CD8-positive, alpha-beta memory T cell (primary cell): Measurements from ENCODE around the gene CTNNA2. TPM values are rescaled to one million over a fixed set of nuclear protein-coding genes. Genes with fewer than 3 reads are reported as not detected.

Experiments used
- CTCF ChIA-PET: fragments of 350-600 bp; sonication (Branson Sonifier 250); formaldehyde crosslinking; loops from one replicate; lab custom pipeline; 2021; ENCODE audit warnings: antibody characterized with exemption; lab: Charles Lee
- POLR2A ChIA-PET: fragments of 350-600 bp; sonication (Branson Sonifier 250); formaldehyde crosslinking; loops from one replicate; lab custom pipeline; 2021; ENCODE audit warnings: antibody characterized with exemption; lab: Charles Lee
- DNase-seq, 5 donors: peaks; one replicate each; pipeline versions ENCODE4 v3.0.0 to v3.0.0-alpha.2; 2020 to 2022; ENCODE audit warnings: mixed read lengths in 1 of 5
- H3K27ac ChIP-seq: one replicate; pipeline ENCODE4 v1.7.0; 2013; ENCODE audit warnings: low read depth, mild to moderate bottlenecking, low read length, moderate library complexity
- H3K27me3 ChIP-seq: 2 replicates; pipeline ENCODE4 v1.7.0; 2013; ENCODE audit warnings: low read length, mild to moderate bottlenecking; ENCODE audit not compliant: insufficient read depth, poor library complexity, severe bottlenecking
- H3K36me3 ChIP-seq: 2 replicates; pipeline ENCODE4 v1.7.0; 2013; ENCODE audit warnings: mild to moderate bottlenecking, low read length, moderate library complexity; ENCODE audit not compliant: insufficient read depth
- H3K4me1 ChIP-seq: 2 replicates; pipeline ENCODE4 v1.7.0; 2013; ENCODE audit warnings: mild to moderate bottlenecking, low read length, moderate library complexity; ENCODE audit not compliant: insufficient read depth
- H3K4me3 ChIP-seq: 2 replicates; pipeline ENCODE4 v1.7.0; 2013; ENCODE audit warnings: mild to moderate bottlenecking, low read length
- H3K9me3 ChIP-seq: 2 replicates; pipeline ENCODE4 v1.7.0; 2013; ENCODE audit warnings: mild to moderate bottlenecking, low read length
- H3K27ac Mint-ChIP-seq, 8 donors: one replicate each; pipeline ENCODE4 v1.8.0; 2020 to 2021; ENCODE audit warnings: mixed read lengths in 8 of 8, mild to moderate bottlenecking in 6 of 8, inconsistent platforms in 3 of 8, moderate library complexity in 3 of 8
- H3K27me3 Mint-ChIP-seq, 2 donors: one replicate each; pipeline ENCODE4 v1.8.0; 2020 to 2021; ENCODE audit warnings: mixed read lengths in 2 of 2, mild to moderate bottlenecking in 1 of 2, moderate library complexity in 1 of 2
- H3K36me3 Mint-ChIP-seq, 3 donors: one replicate each; pipeline ENCODE4 v1.8.0; 2020 to 2021; ENCODE audit warnings: mixed read lengths in 3 of 3, inconsistent platforms in 1 of 3, mild to moderate bottlenecking in 1 of 3
- H3K4me1 Mint-ChIP-seq, 3 donors: one replicate each; pipeline ENCODE4 v1.8.0; 2020 to 2021; ENCODE audit warnings: mixed read lengths in 3 of 3, inconsistent platforms in 1 of 3, mild to moderate bottlenecking in 1 of 3
- H3K4me3 Mint-ChIP-seq, 7 donors: one replicate each; pipeline ENCODE4 v1.8.0; 2020 to 2021; ENCODE audit warnings: mixed read lengths in 7 of 7, mild to moderate bottlenecking in 6 of 7, moderate library complexity in 4 of 7, inconsistent platforms in 2 of 7
- H3K9me3 Mint-ChIP-seq, 5 donors: one replicate each; pipeline ENCODE4 v1.8.0; 2020 to 2022; ENCODE audit warnings: mixed read lengths in 5 of 5, mild to moderate bottlenecking in 3 of 5, moderate library complexity in 2 of 5, inconsistent platforms in 1 of 5
- polyA plus RNA-seq: library from polyadenylated mRNA; unstranded; fragments of 300-500 nt; fragmentation: Illumina TruSeq; gene quantifications from one replicate; pipeline ENCODE4 v1.2.3, GENCODE V29; 2021
- total RNA-seq, 2 experiments: library from RNA; stranded (reverse); gene quantifications; one replicate each; pipeline ENCODE4 v1.2.3, GENCODE V29; 2021

The CTNNA2 gene
- total and polyA plus RNA-seq, 3 experiments from 2014 or later, result not detected

DNA sequence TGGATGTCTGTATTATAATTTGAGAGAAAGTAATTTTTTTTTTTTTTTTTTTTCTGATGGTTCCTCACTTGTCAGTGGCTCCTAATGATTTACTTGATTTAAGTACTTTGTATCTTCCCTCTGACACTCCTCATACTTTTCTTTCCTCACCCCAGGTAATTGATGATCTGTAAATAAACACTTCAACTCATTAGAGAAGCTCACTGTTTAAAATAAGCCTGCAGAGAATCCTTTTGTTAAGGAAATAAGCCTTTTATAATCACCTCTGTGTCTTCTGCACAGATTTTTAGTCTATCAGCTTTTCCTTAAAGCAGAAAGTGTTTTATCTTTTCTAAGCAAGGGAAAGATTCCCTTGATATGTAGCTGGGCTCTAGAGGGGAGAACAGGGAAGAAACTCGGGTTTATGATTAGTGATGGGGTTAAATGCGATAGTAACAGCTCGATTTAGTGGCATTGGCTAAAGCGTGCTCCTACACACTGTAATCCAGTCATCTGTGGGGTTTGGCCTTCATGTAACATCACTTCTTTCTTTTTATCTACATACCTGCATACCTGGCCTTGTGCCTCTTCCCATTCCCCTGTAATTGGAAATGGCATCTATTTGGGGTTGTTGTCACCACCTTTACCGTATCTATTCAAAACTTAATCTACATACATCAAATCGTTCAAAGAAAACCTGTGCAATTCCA lies 851.8 kb downstream of the CTNNA2 start:
- Mint-ChIP-seq H3K36me3 (no peaks in the 10 kb centered on the region), H3K9me3 (peaks cover under 1 to 14% (median 7%) of the 10 kb centered on the region in 5 donors), H3K27ac (no peak overlapping the region), H3K4me3 (no peak overlapping the region), H3K27me3 (no peaks in the 10 kb centered on the region), H3K4me1 (no peaks in the 10 kb centered on the region)
- no peak overlapping the region for H3K27ac ChIP-seq
- no peaks in the 10 kb centered on the region for H3K4me1 ChIP-seq
- no peak for DNase-seq
- H3K36me3 ChIP-seq, result no peaks in the 10 kb centered on the region
- ChIA-PET POLR2A (no interaction called here), CTCF (no interaction called here)
- H3K4me3 ChIP-seq, result no peak overlapping the region
- H3K9me3 ChIP-seq, result no peaks in the 10 kb centered on the region
- H3K27me3 ChIP-seq, result no peaks in the 10 kb centered on the region

DNA sequence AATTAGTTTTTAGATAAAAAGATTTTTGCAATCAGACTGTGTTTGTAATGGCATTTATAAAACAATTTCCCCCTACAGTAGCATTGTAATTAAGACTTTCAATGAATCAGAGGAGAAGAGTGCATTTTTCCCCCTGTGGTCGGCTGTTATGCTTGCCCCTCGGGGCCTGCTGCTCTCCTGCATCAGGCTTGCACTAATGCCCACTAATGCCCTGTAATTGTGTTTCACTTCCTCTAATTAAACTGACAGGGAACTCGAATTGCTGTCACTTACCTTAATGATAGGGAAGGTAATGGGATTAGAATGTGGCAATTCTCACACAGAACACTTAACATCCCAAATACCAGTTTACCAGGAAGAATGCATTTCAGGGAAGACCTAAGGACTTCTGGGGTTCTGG lies 852.9 kb downstream of the CTNNA2 start:
- no peaks in the 10 kb centered on the region for H3K4me1 ChIP-seq
- H3K27ac Mint-ChIP-seq, result no peak overlapping the region
- no peaks in the 10 kb centered on the region for H3K27me3 Mint-ChIP-seq
- no peaks in the 10 kb centered on the region for H3K36me3 Mint-ChIP-seq
- DNase-seq, result no peak
- no peaks in the 10 kb centered on the region for H3K27me3 ChIP-seq
- H3K36me3 ChIP-seq, result no peaks in the 10 kb centered on the region
- POLR2A ChIA-PET, result no interaction called here
- no peak overlapping the region for H3K27ac ChIP-seq
- no peak overlapping the region for H3K4me3 ChIP-seq
- CTCF ChIA-PET, result no interaction called here
- no peaks in the 10 kb centered on the region for H3K9me3 ChIP-seq
- H3K9me3 Mint-ChIP-seq, result peaks cover 0 to 18% (median 5%) of the 10 kb centered on the region in 5 donors
- no peaks in the 10 kb centered on the region for H3K4me1 Mint-ChIP-seq
- no peak overlapping the region for H3K4me3 Mint-ChIP-seq

DNA sequence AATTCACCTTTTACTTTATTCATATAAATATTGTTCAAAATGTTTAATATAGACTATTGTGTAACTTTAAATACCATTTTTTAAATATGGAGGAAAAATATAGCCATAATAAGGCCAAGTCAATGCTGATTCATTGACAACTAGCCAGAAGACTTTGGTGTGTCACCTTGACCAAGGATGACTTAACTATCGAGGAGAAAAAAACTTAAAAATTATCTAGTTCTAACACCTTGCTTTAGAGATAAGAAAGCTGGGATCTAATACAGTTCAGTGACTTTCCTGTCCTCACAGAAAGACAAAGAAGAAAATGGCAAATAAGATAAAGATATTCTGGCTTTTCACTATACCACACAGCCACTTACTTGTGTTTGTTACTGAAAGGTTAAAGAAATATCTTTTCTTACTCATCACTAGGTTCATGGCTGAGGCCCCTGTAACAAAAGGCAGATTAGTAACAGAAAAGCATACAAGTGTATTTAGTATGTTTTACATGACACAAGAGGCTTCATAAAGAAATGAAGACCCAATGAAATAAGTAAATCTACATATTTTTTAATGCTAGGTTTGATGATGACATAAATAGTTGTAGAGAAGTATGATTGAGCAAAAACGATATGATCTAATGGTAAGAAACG lies 857.6 kb downstream of the CTNNA2 start:
- no peaks in the 10 kb centered on the region for H3K4me1 Mint-ChIP-seq
- ChIA-PET CTCF (no interaction called here), POLR2A (no interaction called here)
- no peaks in the 10 kb centered on the region for H3K4me1 ChIP-seq
- no peak overlapping the region for H3K4me3 Mint-ChIP-seq
- no peaks in the 10 kb centered on the region for H3K36me3 ChIP-seq
- H3K9me3 Mint-ChIP-seq, result peaks cover 2 to 12% (median 8%) of the 10 kb centered on the region in 5 donors
- no peaks in the 10 kb centered on the region for H3K27me3 Mint-ChIP-seq
- H3K27ac Mint-ChIP-seq, result no peak overlapping the region
- no peaks in the 10 kb centered on the region for H3K36me3 Mint-ChIP-seq
- no peak overlapping the region for H3K4me3 ChIP-seq
- no peaks in the 10 kb centered on the region for H3K27me3 ChIP-seq
- H3K27ac ChIP-seq, result no peak overlapping the region
- no peak for DNase-seq
- H3K9me3 ChIP-seq, result no peaks in the 10 kb centered on the region

DNA sequence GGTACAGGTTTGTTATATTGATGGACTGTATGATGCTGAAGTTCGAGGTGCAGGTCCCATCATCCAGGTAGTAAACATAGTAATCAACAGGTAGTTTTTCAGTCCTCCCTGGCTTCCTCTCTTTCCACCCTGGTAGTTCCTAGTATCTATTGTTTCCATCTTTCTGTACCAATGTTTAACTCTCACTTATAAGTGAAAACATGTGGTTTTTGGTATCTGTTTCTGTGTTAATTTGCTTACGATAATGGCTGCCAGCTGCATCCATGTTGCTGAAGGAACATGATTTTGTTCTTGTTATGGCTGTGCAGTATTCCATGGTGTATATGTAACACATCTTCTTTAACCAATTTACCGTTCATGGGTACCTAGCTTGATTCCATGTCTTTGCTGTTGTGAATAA lies 861.3 kb downstream of the CTNNA2 start:
- H3K4me3 ChIP-seq, result no peak overlapping the region

DNA sequence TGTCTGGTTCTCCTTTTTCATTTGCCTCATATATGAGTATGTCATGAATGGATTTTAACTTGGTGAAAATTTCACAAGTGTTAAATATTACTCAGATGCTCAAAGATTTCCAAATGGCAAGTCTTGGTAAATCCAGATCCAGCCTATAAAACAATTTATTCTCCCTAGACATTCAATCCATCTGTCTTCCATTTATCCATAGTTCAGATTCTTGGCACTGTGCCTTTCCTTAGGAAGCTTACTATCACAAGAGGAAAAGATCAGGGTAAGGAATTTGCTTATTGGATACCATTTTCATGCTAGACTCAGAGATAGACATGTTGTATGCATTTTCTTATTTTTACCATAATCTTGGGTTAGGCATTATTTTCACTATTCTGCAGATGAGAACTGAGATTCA lies 864.2 kb downstream of the CTNNA2 start:
- ChIA-PET POLR2A (no interaction called here), CTCF (no interaction called here)
- Mint-ChIP-seq H3K27me3 (no peaks in the 10 kb centered on the region), H3K27ac (no peak overlapping the region), H3K36me3 (no peaks in the 10 kb centered on the region), H3K4me1 (no peaks in the 10 kb centered on the region), H3K9me3 (peaks cover 3 to 28% (median 13%) of the 10 kb centered on the region in 5 donors), H3K4me3 (no peak overlapping the region)
- Histone ChIP-seq H3K4me1 (no peaks in the 10 kb centered on the region), H3K36me3 (no peaks in the 10 kb centered on the region), H3K4me3 (no peak overlapping the region), H3K9me3 (no peaks in the 10 kb centered on the region), H3K27ac (no peak overlapping the region), H3K27me3 (no peaks in the 10 kb centered on the region)
- DNase-seq, result no peak

More for the DNA sequence above, 861.3 kb downstream of the CTNNA2 start:
- no peak for DNase-seq
- Histone ChIP-seq H3K27ac (no peak overlapping the region), H3K36me3 (no peaks in the 10 kb centered on the region), H3K27me3 (no peaks in the 10 kb centered on the region), H3K4me1 (no peaks in the 10 kb centered on the region), H3K9me3 (no peaks in the 10 kb centered on the region)
- H3K27ac Mint-ChIP-seq, result no peak overlapping the region
- H3K4me1 Mint-ChIP-seq, result no peaks in the 10 kb centered on the region
- CTCF ChIA-PET, result no interaction called here
- no peak overlapping the region for H3K4me3 Mint-ChIP-seq
- no peaks in the 10 kb centered on the region for H3K27me3 Mint-ChIP-seq
- peaks cover 3 to 21% (median 7%) of the 10 kb centered on the region in 5 donors for H3K9me3 Mint-ChIP-seq
- no peaks in the 10 kb centered on the region for H3K36me3 Mint-ChIP-seq
- POLR2A ChIA-PET, result no interaction called here

DNA sequence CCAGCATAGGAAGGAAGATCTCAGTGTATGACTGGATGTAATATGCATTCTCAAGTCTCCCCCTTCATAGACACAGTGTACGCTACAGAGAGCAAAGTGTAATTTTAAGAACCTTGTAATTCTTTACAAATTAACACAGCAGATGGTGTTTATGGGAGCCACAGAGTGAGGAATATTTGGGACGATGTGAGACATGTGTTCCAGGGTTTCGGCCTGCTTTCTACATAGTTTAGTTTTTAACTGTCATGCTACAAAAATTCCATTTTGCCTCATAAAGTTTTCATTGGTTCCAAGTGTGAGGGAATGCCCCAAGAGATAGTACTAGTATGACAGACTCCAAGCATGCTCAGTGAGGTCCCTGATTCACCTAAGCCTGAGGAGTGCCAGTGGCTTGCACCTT lies 867.9 kb downstream of the CTNNA2 start:
- Histone ChIP-seq H3K9me3 (no peaks in the 10 kb centered on the region), H3K27me3 (no peaks in the 10 kb centered on the region), H3K27ac (no peak overlapping the region), H3K4me1 (no peaks in the 10 kb centered on the region), H3K4me3 (no peak overlapping the region), H3K36me3 (no peaks in the 10 kb centered on the region)
- H3K9me3 Mint-ChIP-seq, result peaks cover 7 to 28% (median 13%) of the 10 kb centered on the region in 5 donors
- DNase-seq, result no peak
- CTCF ChIA-PET, result no interaction called here
- H3K27ac Mint-ChIP-seq, result no peak overlapping the region
- no peaks in the 10 kb centered on the region for H3K4me1 Mint-ChIP-seq
- H3K36me3 Mint-ChIP-seq, result no peaks in the 10 kb centered on the region
- POLR2A ChIA-PET, result no interaction called here
- no peaks in the 10 kb centered on the region for H3K27me3 Mint-ChIP-seq
- no peak overlapping the region for H3K4me3 Mint-ChIP-seq

DNA sequence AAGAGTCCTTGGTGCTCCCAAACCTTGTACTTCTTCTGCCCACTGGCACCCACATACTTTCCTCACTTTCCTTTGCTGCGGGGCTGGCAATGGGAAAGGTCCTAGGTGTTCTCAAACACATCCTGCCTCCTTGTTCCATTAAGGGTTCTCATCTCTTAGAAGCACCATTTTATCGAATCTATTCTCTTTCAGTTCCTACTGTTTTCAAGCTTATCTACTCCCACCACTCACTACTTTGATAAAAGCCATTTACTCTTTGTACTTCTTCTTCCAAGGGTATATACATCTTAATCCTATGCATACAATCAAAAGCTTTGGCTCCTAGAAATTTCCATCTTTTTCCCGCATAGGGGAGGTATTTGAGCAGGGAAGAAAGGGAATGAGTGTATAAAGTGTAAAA lies 868.8 kb downstream of the CTNNA2 start:
- no peaks in the 10 kb centered on the region for H3K36me3 ChIP-seq
- Mint-ChIP-seq H3K27ac (peak overlapping the region in 1 of 8 donors; percentile 10), H3K4me1 (no peaks in the 10 kb centered on the region), H3K4me3 (no peak overlapping the region), H3K9me3 (peaks cover 8 to 24% (median 13%) of the 10 kb centered on the region in 5 donors), H3K36me3 (no peaks in the 10 kb centered on the region), H3K27me3 (no peaks in the 10 kb centered on the region)
- ChIA-PET POLR2A (no interaction called here), CTCF (interaction anchor here (1.7 kb wide), 1 partner anchor 11 kb away, joined by 4 read pairs; no protein-coding TSS in a partner anchor)
- DNase-seq, result no peak
- no peak overlapping the region for H3K27ac ChIP-seq
- H3K4me3 ChIP-seq, result no peak overlapping the region
- no peaks in the 10 kb centered on the region for H3K27me3 ChIP-seq
- no peaks in the 10 kb centered on the region for H3K9me3 ChIP-seq
- H3K4me1 ChIP-seq, result no peaks in the 10 kb centered on the region

DNA sequence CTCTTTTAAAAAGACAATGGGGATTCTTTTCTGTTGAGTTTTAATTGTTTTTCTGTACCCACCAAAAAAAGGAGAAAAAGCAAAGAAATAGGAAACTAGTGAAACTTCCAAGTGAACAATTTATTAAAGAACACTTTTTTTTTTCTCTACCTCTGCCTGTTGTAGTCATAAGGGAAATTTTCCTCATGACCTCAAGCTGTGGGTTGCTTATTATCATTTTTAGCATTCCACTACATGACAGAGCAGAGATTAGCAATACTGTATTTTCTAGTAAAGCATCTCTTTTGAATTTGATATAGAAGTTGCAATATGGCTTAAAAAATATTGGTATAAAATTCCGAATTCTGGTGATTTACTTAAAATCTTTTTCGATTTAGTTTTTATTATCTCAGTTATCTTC lies 879.6 kb downstream of the CTNNA2 start:
- Histone ChIP-seq H3K27me3 (no peaks in the 10 kb centered on the region), H3K36me3 (no peaks in the 10 kb centered on the region), H3K27ac (no peak overlapping the region), H3K9me3 (no peaks in the 10 kb centered on the region), H3K4me1 (no peaks in the 10 kb centered on the region), H3K4me3 (no peak overlapping the region)
- H3K9me3 Mint-ChIP-seq, result peaks cover 2 to 13% (median 4%) of the 10 kb centered on the region in 5 donors
- DNase-seq, result no peak
- POLR2A ChIA-PET, result no interaction called here
- CTCF ChIA-PET, result interaction anchor here (1.3 kb wide), 1 partner anchor 10 kb away, joined by 4 read pairs; no protein-coding TSS in a partner anchor
- no peaks in the 10 kb centered on the region for H3K36me3 Mint-ChIP-seq
- no peaks in the 10 kb centered on the region for H3K27me3 Mint-ChIP-seq
- no peaks in the 10 kb centered on the region for H3K4me1 Mint-ChIP-seq
- H3K4me3 Mint-ChIP-seq, result no peak overlapping the region
- H3K27ac Mint-ChIP-seq, result no peak overlapping the region
